H1 (cell line): ENCODE results near the gene AEBP1. TPM values are rescaled to one million over a fixed set of nuclear protein-coding genes. Genes with fewer than 3 reads are reported as not detected.

Experiments
- CTCF ChIA-PET: fragments of 300-600 bp; sonication (Branson Sonifier 250); formaldehyde crosslinking; loops from one replicate; lab custom pipeline; 2021; ENCODE audit not compliant: partially characterized antibody; lab: Charles Lee
- POLR2A ChIA-PET: fragments of 300-600 bp; sonication (Branson Sonifier 250); formaldehyde crosslinking; loops from one replicate; lab custom pipeline; 2021; ENCODE audit warnings: inconsistent platforms; ENCODE audit not compliant: partially characterized antibody; lab: Charles Lee
- DNase-seq, 2 experiments: peaks; one replicate each; pipeline versions ENCODE4 v3.0.0 to v3.0.0-alpha.2; 2010 to 2022; ENCODE audit warnings: low spot score in 2 of 2, low read depth in 1 of 2, mixed read lengths in 1 of 2
- FAIRE-seq: peaks from 2 replicates; lab custom pipeline; 2011; peaks lifted over from hg19 to GRCh38; lab: Jason Lieb, UNC
- H2AFZ ChIP-seq: 2 replicates; pipeline ENCODE4 v1.8.1; 2012; ENCODE audit warnings: low read length, inconsistent platforms
- H2AK5ac ChIP-seq: 2 replicates; pipeline ENCODE4 v1.6.1; 2013; ENCODE audit warnings: low read depth, low read length
- H2BK120ac ChIP-seq: replicated peaks from 2 replicates; pipeline ENCODE3; 2013; ENCODE audit warnings: low read depth, low read length, inconsistent platforms
- H2BK12ac ChIP-seq: 2 replicates; pipeline ENCODE4 v1.6.1; 2013; ENCODE audit warnings: low read depth, low read length
- H2BK15ac ChIP-seq: 2 replicates; pipeline ENCODE4 v1.6.1; 2013; ENCODE audit warnings: low read length
- H2BK20ac ChIP-seq: 2 replicates; pipeline ENCODE4 v1.6.1; 2013; ENCODE audit warnings: low read length
- H2BK5ac ChIP-seq: 2 replicates; pipeline ENCODE4 v1.6.1; 2013; ENCODE audit warnings: low read depth, low read length
- H3K14ac ChIP-seq: 2 replicates; pipeline ENCODE4 v1.6.1; 2013; ENCODE audit warnings: inconsistent platforms; ENCODE audit not compliant: insufficient read length
- H3K18ac ChIP-seq: 2 replicates; pipeline ENCODE4 v1.6.1; 2013; ENCODE audit warnings: low read length; ENCODE audit errors: extremely low read depth
- H3K23ac ChIP-seq: 2 replicates; pipeline ENCODE4 v1.6.1; 2013; ENCODE audit warnings: inconsistent platforms; ENCODE audit not compliant: insufficient read length
- H3K23me2 ChIP-seq: 2 replicates; pipeline ENCODE4 v1.6.1; 2013; ENCODE audit warnings: low read depth, low read length
- H3K27ac ChIP-seq: 2 replicates; pipeline ENCODE4 v1.6.1; 2011; ENCODE audit warnings: low read depth, low read length, inconsistent platforms
- H3K27me3 ChIP-seq, 4 experiments: replicated peaks in 1 of 4; 1 replicate in 1 of 4; 2 replicates in 3 of 4; pipeline versions ENCODE4 v1.6.1 to v1.8.1; 2011 to 2013; ENCODE audit warnings: low read length in 3 of 4, mild to moderate bottlenecking in 3 of 4, inconsistent platforms in 2 of 4, mixed read lengths in 2 of 4, moderate library complexity in 1 of 4; ENCODE audit not compliant: control insufficient read depth in 3 of 4, insufficient read depth in 3 of 4; ENCODE audit errors: extremely low read depth in 1 of 4
- H3K36me3 ChIP-seq, 4 experiments: 2 replicates each; pipeline versions ENCODE4 v1.6.1 to v1.8.1; 2011 to 2013; ENCODE audit warnings: mild to moderate bottlenecking in 4 of 4, low read length in 3 of 4, moderate library complexity in 2 of 4, control low read depth in 1 of 4, inconsistent platforms in 1 of 4; ENCODE audit not compliant: insufficient read depth in 4 of 4, control insufficient read depth in 2 of 4
- H3K4ac ChIP-seq: replicated peaks from 2 replicates; pipeline ENCODE3; 2013; ENCODE audit warnings: low read length, low read depth, mixed read lengths, inconsistent platforms; ENCODE audit not compliant: insufficient read length
- H3K4me1 ChIP-seq, 4 experiments: replicated peaks in 1 of 4; 1 replicate in 1 of 4; 2 replicates in 3 of 4; pipeline versions ENCODE4 v1.6.1 to v1.8.1; 2011 to 2013; ENCODE audit warnings: low read length in 3 of 4, inconsistent platforms in 2 of 4, mixed read lengths in 1 of 4; ENCODE audit not compliant: insufficient read depth in 4 of 4, control insufficient read depth in 3 of 4
- H3K4me2 ChIP-seq, 2 experiments: 2 replicates each; pipeline versions ENCODE4 v1.6.1 to v1.8.1; 2011 to 2013; ENCODE audit warnings: low read depth in 2 of 2, low read length in 2 of 2, control low read depth in 1 of 2, inconsistent platforms in 1 of 2, mild to moderate bottlenecking in 1 of 2; ENCODE audit not compliant: insufficient read depth in 1 of 2
- H3K4me3 ChIP-seq, 4 experiments: fragments of 200-600, 300-600 bp in 1 of 4; sonication (generic), shearing (Covaris generic), sonication (Bioruptor Twin) in 1 of 4; 2 replicates each; pipeline versions ENCODE4 v1.5.1 to v1.8.1; 2011 to 2016; ENCODE audit warnings: low read length in 4 of 4, low read depth in 3 of 4, control low read depth in 2 of 4, inconsistent platforms in 2 of 4, mild to moderate bottlenecking in 2 of 4, mixed read lengths in 1 of 4, moderate library complexity in 1 of 4; ENCODE audit not compliant: insufficient read depth in 2 of 4; ENCODE audit errors: extremely low read depth in 1 of 4
- H3K56ac ChIP-seq: replicated peaks from 2 replicates; pipeline ENCODE3; 2013; ENCODE audit warnings: low read depth, mild to moderate bottlenecking, mixed read lengths, low read length, inconsistent platforms; ENCODE audit not compliant: insufficient read length
- H3K79me1 ChIP-seq: 2 replicates; pipeline ENCODE4 v1.6.1; 2013; ENCODE audit warnings: low read depth, low read length, control low read depth
- H3K79me2 ChIP-seq, 2 experiments: 2 replicates each; pipeline versions ENCODE4 v1.6.1 to v1.8.1; 2012 to 2013; ENCODE audit warnings: low read length in 2 of 2, mild to moderate bottlenecking in 2 of 2, inconsistent platforms in 1 of 2; ENCODE audit not compliant: insufficient read depth in 2 of 2, control insufficient read depth in 1 of 2
- H3K9ac ChIP-seq, 4 experiments: replicated peaks in 1 of 4; 1 replicate in 1 of 4; 2 replicates in 3 of 4; pipeline versions ENCODE4 v1.6.1 to v1.8.1; 2011 to 2013; ENCODE audit warnings: low read depth in 3 of 4, low read length in 3 of 4, control low read depth in 2 of 4, mild to moderate bottlenecking in 2 of 4, moderate library complexity in 2 of 4, inconsistent platforms in 1 of 4; ENCODE audit errors: extremely low read depth in 1 of 4
- H3K9me3 ChIP-seq, 2 experiments: 2 replicates each; pipeline versions ENCODE4 v1.6.1 to v1.8.1; 2012 to 2013; ENCODE audit warnings: mild to moderate bottlenecking in 2 of 2, moderate library complexity in 2 of 2, control low read depth in 1 of 2, inconsistent platforms in 1 of 2, low read depth in 1 of 2, low read length in 1 of 2, mixed read lengths in 1 of 2; ENCODE audit not compliant: insufficient read depth in 2 of 2
- H4K20me1 ChIP-seq, 2 experiments: replicated peaks in 1 of 2; 2 replicates each; pipeline versions ENCODE3 to v1.8.1; 2011 to 2013; ENCODE audit warnings: inconsistent platforms in 2 of 2, low read length in 2 of 2, mild to moderate bottlenecking in 1 of 2; ENCODE audit not compliant: insufficient read depth in 2 of 2, control insufficient read depth in 1 of 2
- H4K5ac ChIP-seq: 2 replicates; pipeline ENCODE4 v1.6.1; 2013; ENCODE audit warnings: low read length, low read depth, mixed read lengths, inconsistent platforms; ENCODE audit not compliant: insufficient read length
- H4K8ac ChIP-seq: 2 replicates; pipeline ENCODE4 v1.8.0; 2013; ENCODE audit warnings: mild to moderate bottlenecking, moderate library complexity, low read length, inconsistent platforms; ENCODE audit not compliant: insufficient read depth; ENCODE audit errors: extremely low read depth
- H4K91ac ChIP-seq: replicated peaks from 2 replicates; pipeline ENCODE3; 2013; ENCODE audit warnings: low read length, mixed read lengths, inconsistent platforms; ENCODE audit not compliant: insufficient read length
- BACH1 ChIP-seq: IDR thresholded peaks from 2 replicates; pipeline ENCODE4 v1.6.1; 2012; ENCODE audit warnings: low read length, improper control_type of control experiment
- BCL11A ChIP-seq, 2 experiments: IDR thresholded peaks; one replicate each; pipeline ENCODE4 v1.6.1; 2011; ENCODE audit warnings: low read depth in 2 of 2, low read length in 2 of 2, mild to moderate bottlenecking in 2 of 2
- CREB1 ChIP-seq: IDR thresholded peaks from 2 replicates; pipeline ENCODE4 v1.6.1; 2012; ENCODE audit warnings: inconsistent platforms
- EGR1 ChIP-seq: IDR thresholded peaks from 2 replicates; pipeline ENCODE4 v1.6.1; 2011; ENCODE audit warnings: low read depth, low read length, borderline replicate concordance
- MAFK ChIP-seq: IDR thresholded peaks from 2 replicates; pipeline ENCODE4 v1.6.1; 2012; ENCODE audit warnings: low read depth, mild to moderate bottlenecking, improper control_type of control experiment, low read length
- NRF1 ChIP-seq: IDR thresholded peaks from 2 replicates; pipeline ENCODE4 v1.6.1; 2011; ENCODE audit warnings: mild to moderate bottlenecking, low read depth, low read length, improper control_type of control experiment
- RAD21 ChIP-seq, 2 experiments: IDR thresholded peaks in 1 of 2; conservative IDR thresholded peaks in 1 of 2; 2 replicates each; pipeline ENCODE4 v1.6.1; 2011; ENCODE audit warnings: low read depth in 2 of 2, low read length in 2 of 2, improper control_type of control experiment in 1 of 2, inconsistent platforms in 1 of 2, mild to moderate bottlenecking in 1 of 2, moderate library complexity in 1 of 2
- RXRA ChIP-seq: IDR thresholded peaks from 2 replicates; pipeline ENCODE4 v1.6.1; 2011; ENCODE audit warnings: low read depth, mild to moderate bottlenecking, low read length, moderate library complexity; ENCODE audit not compliant: insufficient read depth
- SAP30 ChIP-seq: fragments of 300-600 bp; sonication (generic); IDR thresholded peaks from 2 replicates; pipeline ENCODE4 v1.7.1; 2012; ENCODE audit warnings: low read length, moderate library complexity, mild to moderate bottlenecking, inconsistent platforms; ENCODE audit not compliant: insufficient read depth, insufficient replicate concordance
- SP4 ChIP-seq: IDR thresholded peaks from 2 replicates; pipeline ENCODE4 v1.6.1; 2012; ENCODE audit warnings: low read length, inconsistent platforms
- TAF1 ChIP-seq: IDR thresholded peaks from 2 replicates; pipeline ENCODE4 v1.6.1; 2011; ENCODE audit warnings: mild to moderate bottlenecking, low read depth, low read length
- TEAD4 ChIP-seq: IDR thresholded peaks from 2 replicates; pipeline ENCODE4 v1.6.1; 2012; ENCODE audit warnings: low read depth, low read length, inconsistent platforms, mixed read lengths
- WGBS, 2 experiments: shearing (Covaris generic) in 1 of 2; methylation state at CpG; one replicate each; pipeline versions ENCODE4 v1.1.6 to v1.1.7; 2013 to 2015; ENCODE audit warnings: low lambda C conversion rate in 2 of 2, mixed read lengths in 2 of 2, inconsistent platforms in 1 of 2, low coverage in 1 of 2, missing lambda C conversion rate in 1 of 2; ENCODE audit not compliant: insufficient replicate concordance in 2 of 2, insufficient coverage in 1 of 2, insufficient read length in 1 of 2; ENCODE audit errors: extremely low coverage in 1 of 2, missing lambda C conversion rate in 1 of 2; 5-methylcytosine and 5-hydroxymethylcytosine counted together
- polyA plus RNA-seq, 7 experiments: library from polyadenylated mRNA; depleted of rRNA in 3 of 7; stranded (reverse) in 5 of 7; unstranded in 2 of 7; fragments of >200 nt in 5 of 7; fragments of 200-250 nt in 2 of 7; gene quantifications; 1 replicate in 5 of 7; 2 replicates in 1 of 7; 4 replicates in 1 of 7; pipeline versions ENCODE4 v1.2.1 to v1.2.3, GENCODE V29; 2011 to 2013; ENCODE audit warnings: missing spikeins in 2 of 7, mixed read lengths in 2 of 7
- total RNA-seq: library from RNA; stranded (reverse); fragmentation: NEBNext Ultra II Directional; extraction: Animal tissue kit (Norgen Biotek cat#: 25700); gene quantifications from 2 replicates; pipeline ENCODE4 v1.2.1, GENCODE V29; 2021

Gene AEBP1
- total and polyA plus RNA-seq, 2 of the 8 experiments (the other 6 are each of a cell fraction or from before 2014, with no cell fraction given), result 10.4 to 41.2 TPM

GRCh38 chr7:44110719-44111635 lies 6.8 kb downstream of the AEBP1 start:
- Histone ChIP-seq H3K79me2 (no peaks in the 10 kb centered on the region), H3K56ac (no peak overlapping the region), H3K4me2 (no peak overlapping the region), H3K79me1 (no peaks in the 10 kb centered on the region), H3K9me3 (no peaks in the 10 kb centered on the region), H4K8ac (no peak overlapping the region; the same call in 1 of the 2 replicates), H3K14ac (no peak overlapping the region), H3K23ac (no peak overlapping the region), H4K91ac (no peak overlapping the region), H3K27me3 (no peaks in the 10 kb centered on the region), H4K5ac (no peak overlapping the region), H2BK5ac (no peak overlapping the region), H2BK12ac (no peak overlapping the region), H3K36me3 (peaks cover 5 to 26% (median 11%) of the 10 kb centered on the region in 4 experiments; a peak in 6 of 8 replicates), H2BK20ac (no peak overlapping the region), H3K9ac (no peak overlapping the region), H3K4ac (no peak overlapping the region), H2BK120ac (no peak overlapping the region), H2AFZ (no peak overlapping the region), H3K4me1 (peaks cover 0 to 2% (median 0%) of the 10 kb centered on the region in 4 experiments; a peak in 1 of 7 replicates), H3K27ac (no peak overlapping the region), H3K18ac (no peak overlapping the region), H2AK5ac (no peak overlapping the region), H4K20me1 (peaks cover 0 to 11% of the 10 kb centered on the region in 2 experiments), H2BK15ac (no peak overlapping the region), H3K4me3 (no peak overlapping the region), H3K23me2 (no peaks in the 10 kb centered on the region)
- ChIA-PET CTCF (interaction anchor here (0.8 to 2.6 kb wide), 9 partner anchors 9 to 91 kb away, joined by 3 to 10 read pairs (median 4); partner anchors contain the start of gene PGAM2), POLR2A (interaction anchor here (0.8 to 3.4 kb wide), 9 partner anchors 9 to 47 kb away, joined by 3 to 50 read pairs (median 4); partner anchors contain the start of gene POLD2)
- WGBS, 2 experiments, result 92% methylated on average over 26 of the region's 27 CpGs; no CpG with 5 or more reads in 1 of the 2 experiments
- no peak for FAIRE-seq
- DNase-seq, result no peak
- TF ChIP-seq TAF1 (no peak), EGR1 (no peak), NRF1 (no peak), TEAD4 (no peak), BCL11A (IDR thresholded peaks at IDR 0.05; ENCODE audit: low read depth in 2 of 2, low read length in 2 of 2) (no peak), SP4 (no peak), SAP30 (no peak), CREB1 (no peak), MAFK (no peak), RAD21 (IDR thresholded peaks at IDR 0.05 in 1 of 2, conservative IDR thresholded peaks at IDR 0.05 in 1 of 2; ENCODE audit: low read depth in 2 of 2, low read length in 2 of 2) (no peak), BACH1 (no peak), RXRA (no peak)
